GM23338 (cell line): Measurements from ENCODE around the gene KRTAP13-3. TPM values are rescaled to one million over a fixed set of nuclear protein-coding genes. Genes with fewer than 3 reads are reported as not detected.

ENCODE experiments used
- ATAC-seq: fragments of 200-7000 bp; cut with Tn5 transposase; 3 replicates; pipeline ENCODE4 v1.9.1; 2020
- DNase-seq: peaks from one replicate; pipeline ENCODE4 v3.0.0-alpha.2; 2015; ENCODE audit warnings: low spot score
- H2AFZ ChIP-seq: fragments of 200-600 bp; sonication (generic); 2 replicates; pipeline ENCODE4 v1.8.0; 2016; ENCODE audit warnings: antibody characterized with exemption, mild to moderate bottlenecking, moderate library complexity
- H3F3A ChIP-seq: fragments of 200-600 bp; sonication (generic); replicated peaks from 2 replicates; pipeline ENCODE4 v1.8.0; 2017; ENCODE audit warnings: antibody characterized with exemption, mixed run types, low read depth
- H3K27ac ChIP-seq: fragments of 200-600 bp; sonication (generic); 2 replicates; pipeline ENCODE4 v1.6.1; 2016; ENCODE audit warnings: low read depth
- H3K27me3 ChIP-seq: fragments of 200-600 bp; sonication (generic); 2 replicates; pipeline ENCODE4 v1.8.0; 2016; ENCODE audit warnings: mild to moderate bottlenecking, mixed run types, moderate library complexity; ENCODE audit not compliant: insufficient read depth
- H3K36me3 ChIP-seq: fragments of 200-600 bp; sonication (generic); 2 replicates; pipeline ENCODE4 v1.8.0; 2016; ENCODE audit warnings: mild to moderate bottlenecking; ENCODE audit not compliant: insufficient read depth
- H3K4me1 ChIP-seq: fragments of 200-600 bp; sonication (generic); 2 replicates; pipeline ENCODE4 v1.8.0; 2016; ENCODE audit warnings: mild to moderate bottlenecking, moderate library complexity; ENCODE audit not compliant: insufficient read depth
- H3K4me2 ChIP-seq: fragments of 200-600 bp; sonication (generic); 2 replicates; pipeline ENCODE4 v1.7.1; 2017; ENCODE audit warnings: mixed run types
- H3K4me3 ChIP-seq: fragments of 200-600 bp; sonication (generic); 2 replicates; pipeline ENCODE4 v1.6.1; 2016; ENCODE audit warnings: mixed run types
- H3K79me2 ChIP-seq: fragments of 200-600 bp; sonication (generic); replicated peaks from 2 replicates; pipeline ENCODE4 v1.8.0; 2017; ENCODE audit warnings: mild to moderate bottlenecking; ENCODE audit not compliant: insufficient read depth
- H3K9me2 ChIP-seq: fragments of 200-600 bp; sonication (generic); 2 replicates; pipeline ENCODE4 v1.8.0; 2017; ENCODE audit not compliant: insufficient read depth
- H4K20me1 ChIP-seq: fragments of 200-600 bp; sonication (generic); replicated peaks from 2 replicates; pipeline ENCODE4 v1.8.0; 2017; ENCODE audit warnings: mild to moderate bottlenecking; ENCODE audit not compliant: insufficient read depth
- H3K27ac Mint-ChIP-seq: 2 replicates; pipeline ENCODE4 v1.8.0; 2020; ENCODE audit warnings: inconsistent platforms, mild to moderate bottlenecking, moderate library complexity, mixed read lengths
- H3K27me3 Mint-ChIP-seq: 3 replicates; pipeline ENCODE4 v1.8.0; 2022; ENCODE audit warnings: low read depth, mild to moderate bottlenecking, moderate library complexity, mixed read lengths, inconsistent platforms; ENCODE audit not compliant: insufficient read depth, poor library complexity
- H3K36me3 Mint-ChIP-seq: 3 replicates; pipeline ENCODE4 v1.8.0; 2021; ENCODE audit warnings: low read depth, mild to moderate bottlenecking, inconsistent platforms, moderate library complexity, mixed read lengths
- H3K4me1 Mint-ChIP-seq: 3 replicates; pipeline ENCODE4 v1.8.0; 2020; ENCODE audit warnings: mild to moderate bottlenecking, inconsistent platforms, mixed read lengths
- H3K4me3 Mint-ChIP-seq: 3 replicates; pipeline ENCODE4 v1.8.0; 2021; ENCODE audit warnings: moderate library complexity, mild to moderate bottlenecking, inconsistent platforms, mixed read lengths
- H3K9me3 Mint-ChIP-seq: 3 replicates; pipeline ENCODE4 v1.8.0; 2020; ENCODE audit warnings: moderate library complexity, mild to moderate bottlenecking, inconsistent platforms, mixed read lengths
- CREB1 ChIP-seq: fragments of 250-450 bp; sonication (Bioruptor Pico); IDR thresholded peaks from 2 replicates; pipeline ENCODE4 v1.5.0; 2020; ENCODE audit warnings: low read depth, mild to moderate bottlenecking, moderate library complexity
- EZH2phosphoT487 ChIP-seq: fragments of 200-600 bp; sonication (generic); IDR thresholded peaks from one replicate; pipeline ENCODE4 v1.8.1; 2018; ENCODE audit warnings: antibody characterized with exemption; ENCODE audit not compliant: unreplicated experiment
- JUNB ChIP-seq: IDR thresholded peaks from one replicate; pipeline ENCODE4 v1.6.1; 2016; ENCODE audit warnings: antibody characterized with exemption; ENCODE audit not compliant: unreplicated experiment
- ZNF114 ChIP-seq: fragments of 250-450 bp; sonication (Bioruptor Pico); IDR thresholded peaks from 2 replicates; pipeline ENCODE4 v1.5.0; 2020; ENCODE audit warnings: mild to moderate bottlenecking, moderate library complexity
- polyA plus RNA-seq: library from polyadenylated mRNA; unstranded; fragments of >200 nt; fragmentation: Nextera tagmentation; extraction: Ambion mirVana; gene quantifications from 2 replicates; pipeline ENCODE4 v1.2.1, GENCODE V29; 2016
- total RNA-seq: library from RNA; depleted of rRNA; stranded (reverse); fragments of >200 nt; shearing (Covaris generic); gene quantifications from 2 replicates; pipeline ENCODE4 v1.2.3, GENCODE V29; 2014
- TF ChIP-seq, protein P1 (sequence below), 2 experiments: fragments of 200-600 bp in 1 of 2; sonication (generic) in 1 of 2; conservative IDR thresholded peaks; 2 replicates each; pipeline versions ENCODE4 v1.5.1 to v1.6.1; 2016 to 2017; ENCODE audit warnings: antibody characterized with exemption in 2 of 2, low read depth in 2 of 2, mild to moderate bottlenecking in 2 of 2, moderate library complexity in 1 of 2
- TF ChIP-seq, protein P2 (sequence below): IDR thresholded peaks from one replicate; pipeline ENCODE4 v1.6.1; 2018; ENCODE audit warnings: antibody characterized with exemption; ENCODE audit not compliant: unreplicated experiment
- TF ChIP-seq, protein P3 (sequence below): IDR thresholded peaks from 2 replicates; pipeline ENCODE4 v1.6.1; 2016; ENCODE audit warnings: antibody characterized with exemption

The KRTAP13-3 gene
- total and polyA plus RNA-seq, 2 experiments from 2014 or later: not detected

DNA sequence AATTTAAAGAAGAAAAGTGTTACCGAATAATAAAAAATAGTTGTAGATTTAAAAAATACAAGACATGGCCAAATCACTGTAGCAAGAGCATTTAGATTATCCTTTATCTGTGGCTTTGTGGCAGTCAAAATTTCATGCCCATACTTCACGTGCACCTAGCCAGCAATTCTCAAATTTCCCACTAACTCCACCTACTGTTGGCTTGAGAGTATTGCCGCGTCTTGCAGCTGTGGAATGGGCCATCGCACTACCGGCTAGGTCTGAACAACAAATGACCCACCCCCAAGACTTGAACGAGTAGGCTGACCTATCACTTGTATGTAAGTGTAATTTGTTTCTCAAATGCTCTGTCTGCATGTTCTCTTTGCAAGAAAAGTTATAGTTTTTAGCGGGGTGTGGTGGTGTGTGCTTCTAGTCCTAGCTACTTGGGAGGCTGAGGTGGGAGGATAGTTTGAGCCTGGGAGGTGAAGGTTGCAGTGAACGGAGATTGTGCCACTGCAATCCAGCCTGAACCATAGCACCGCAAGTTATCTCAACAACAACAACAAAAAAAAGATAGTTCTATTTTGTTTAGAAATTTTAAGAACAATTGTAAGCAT lies 8.4 kb upstream of the KRTAP13-3 start:
- H3K9me2 ChIP-seq: no peaks in the 10 kb centered on the region
- ATAC-seq (peak; percentile 91), DNase-seq (peak; percentile 86)
- no peaks in the 10 kb centered on the region for H3K27me3 ChIP-seq
- Mint-ChIP-seq H3K4me3 (no peak overlapping the region), H3K4me1 (peaks cover 9% of the 10 kb centered on the region), H3K36me3 (no peaks in the 10 kb centered on the region), H3K27ac (peak overlapping the region; percentile 30; the same call in 1 of the 2 replicates), H3K27me3 (no peaks in the 10 kb centered on the region), H3K9me3 (no peaks in the 10 kb centered on the region)
- H2AFZ ChIP-seq: no peak overlapping the region
- H3F3A ChIP-seq: no peaks in the 10 kb centered on the region
- H4K20me1 ChIP-seq: no peaks in the 10 kb centered on the region
- H3K36me3 ChIP-seq: no peaks in the 10 kb centered on the region
- no peak overlapping the region for H3K4me2 ChIP-seq
- no peaks in the 10 kb centered on the region for H3K4me1 ChIP-seq
- no peak overlapping the region for H3K4me3 ChIP-seq
- H3K27ac ChIP-seq: no peak overlapping the region
- H3K79me2 ChIP-seq: no peaks in the 10 kb centered on the region
- TF ChIP-seq ZNF114 (CRISPR knock-in tag): no peak
- TF ChIP-seq, protein P1, sequence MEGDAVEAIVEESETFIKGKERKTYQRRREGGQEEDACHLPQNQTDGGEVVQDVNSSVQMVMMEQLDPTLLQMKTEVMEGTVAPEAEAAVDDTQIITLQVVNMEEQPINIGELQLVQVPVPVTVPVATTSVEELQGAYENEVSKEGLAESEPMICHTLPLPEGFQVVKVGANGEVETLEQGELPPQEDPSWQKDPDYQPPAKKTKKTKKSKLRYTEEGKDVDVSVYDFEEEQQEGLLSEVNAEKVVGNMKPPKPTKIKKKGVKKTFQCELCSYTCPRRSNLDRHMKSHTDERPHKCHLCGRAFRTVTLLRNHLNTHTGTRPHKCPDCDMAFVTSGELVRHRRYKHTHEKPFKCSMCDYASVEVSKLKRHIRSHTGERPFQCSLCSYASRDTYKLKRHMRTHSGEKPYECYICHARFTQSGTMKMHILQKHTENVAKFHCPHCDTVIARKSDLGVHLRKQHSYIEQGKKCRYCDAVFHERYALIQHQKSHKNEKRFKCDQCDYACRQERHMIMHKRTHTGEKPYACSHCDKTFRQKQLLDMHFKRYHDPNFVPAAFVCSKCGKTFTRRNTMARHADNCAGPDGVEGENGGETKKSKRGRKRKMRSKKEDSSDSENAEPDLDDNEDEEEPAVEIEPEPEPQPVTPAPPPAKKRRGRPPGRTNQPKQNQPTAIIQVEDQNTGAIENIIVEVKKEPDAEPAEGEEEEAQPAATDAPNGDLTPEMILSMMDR (conservative IDR thresholded peaks at IDR 0.05; ENCODE audit: low read depth in 2 of 2): peak; percentile 65 to 73

DNA sequence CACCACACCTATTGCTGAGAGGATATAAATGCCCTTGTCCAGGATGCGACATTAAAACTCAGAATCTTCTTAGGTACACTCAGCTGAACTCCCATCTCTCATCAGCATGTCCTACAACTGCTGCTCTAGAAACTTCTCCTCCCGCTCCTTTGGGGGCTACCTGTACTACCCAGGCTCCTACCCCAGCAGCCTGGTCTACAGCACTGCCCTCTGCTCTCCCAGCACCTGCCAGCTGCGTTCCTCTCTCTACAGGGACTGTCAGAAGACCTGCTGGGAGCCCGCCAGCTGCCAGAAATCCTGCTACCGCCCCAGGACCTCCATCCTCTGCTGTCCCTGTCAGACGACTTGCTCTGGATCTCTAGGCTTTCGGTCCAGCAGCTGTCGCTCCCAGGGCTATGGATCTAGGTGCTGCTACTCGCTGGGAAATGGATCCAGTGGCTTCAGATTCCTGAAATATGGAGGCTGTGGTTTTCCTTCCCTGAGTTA lies 4.5 kb upstream of the KRTAP13-3 start, which contains the start of gene KRTAP13-4:
KRTAP13-4 (plus strand) TSS at position 51 of the 486 bp plus-strand sequence; CDS start at position 107, 56 bp downstream.
- Mint-ChIP-seq H3K4me3 (no peak within 1 kb of the TSS), H3K27ac (no peak within 1 kb of the TSS)
- no peak for ATAC-seq

More for the DNA sequence above, 4.5 kb upstream of the KRTAP13-3 start, which contains the start of gene KRTAP13-4:
- Histone ChIP-seq H3K27me3 (no peaks in the 10 kb centered on the region), H3K4me2 (no peak within 1 kb of the TSS), H3K36me3 (no peaks in the 10 kb centered on the region), H3K4me3 (no peak within 1 kb of the TSS), H3K4me1 (peaks cover 4% of the 10 kb centered on the region; the same call in 1 of the 2 replicates), H3F3A (no peaks in the 10 kb centered on the region), H4K20me1 (no peaks in the 10 kb centered on the region), H2AFZ (no peak within 1 kb of the TSS), H3K9me2 (0 out of 2 replicates have a peak, but pooled peaks cover 4% of the 10 kb centered on the region), H3K27ac (no peak within 1 kb of the TSS), H3K79me2 (no peaks in the 10 kb centered on the region)
- no peak for DNase-seq
- TF ChIP-seq, protein P2, sequence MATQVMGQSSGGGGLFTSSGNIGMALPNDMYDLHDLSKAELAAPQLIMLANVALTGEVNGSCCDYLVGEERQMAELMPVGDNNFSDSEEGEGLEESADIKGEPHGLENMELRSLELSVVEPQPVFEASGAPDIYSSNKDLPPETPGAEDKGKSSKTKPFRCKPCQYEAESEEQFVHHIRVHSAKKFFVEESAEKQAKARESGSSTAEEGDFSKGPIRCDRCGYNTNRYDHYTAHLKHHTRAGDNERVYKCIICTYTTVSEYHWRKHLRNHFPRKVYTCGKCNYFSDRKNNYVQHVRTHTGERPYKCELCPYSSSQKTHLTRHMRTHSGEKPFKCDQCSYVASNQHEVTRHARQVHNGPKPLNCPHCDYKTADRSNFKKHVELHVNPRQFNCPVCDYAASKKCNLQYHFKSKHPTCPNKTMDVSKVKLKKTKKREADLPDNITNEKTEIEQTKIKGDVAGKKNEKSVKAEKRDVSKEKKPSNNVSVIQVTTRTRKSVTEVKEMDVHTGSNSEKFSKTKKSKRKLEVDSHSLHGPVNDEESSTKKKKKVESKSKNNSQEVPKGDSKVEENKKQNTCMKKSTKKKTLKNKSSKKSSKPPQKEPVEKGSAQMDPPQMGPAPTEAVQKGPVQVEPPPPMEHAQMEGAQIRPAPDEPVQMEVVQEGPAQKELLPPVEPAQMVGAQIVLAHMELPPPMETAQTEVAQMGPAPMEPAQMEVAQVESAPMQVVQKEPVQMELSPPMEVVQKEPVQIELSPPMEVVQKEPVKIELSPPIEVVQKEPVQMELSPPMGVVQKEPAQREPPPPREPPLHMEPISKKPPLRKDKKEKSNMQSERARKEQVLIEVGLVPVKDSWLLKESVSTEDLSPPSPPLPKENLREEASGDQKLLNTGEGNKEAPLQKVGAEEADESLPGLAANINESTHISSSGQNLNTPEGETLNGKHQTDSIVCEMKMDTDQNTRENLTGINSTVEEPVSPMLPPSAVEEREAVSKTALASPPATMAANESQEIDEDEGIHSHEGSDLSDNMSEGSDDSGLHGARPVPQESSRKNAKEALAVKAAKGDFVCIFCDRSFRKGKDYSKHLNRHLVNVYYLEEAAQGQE: no peak
- TF ChIP-seq, protein P3, sequence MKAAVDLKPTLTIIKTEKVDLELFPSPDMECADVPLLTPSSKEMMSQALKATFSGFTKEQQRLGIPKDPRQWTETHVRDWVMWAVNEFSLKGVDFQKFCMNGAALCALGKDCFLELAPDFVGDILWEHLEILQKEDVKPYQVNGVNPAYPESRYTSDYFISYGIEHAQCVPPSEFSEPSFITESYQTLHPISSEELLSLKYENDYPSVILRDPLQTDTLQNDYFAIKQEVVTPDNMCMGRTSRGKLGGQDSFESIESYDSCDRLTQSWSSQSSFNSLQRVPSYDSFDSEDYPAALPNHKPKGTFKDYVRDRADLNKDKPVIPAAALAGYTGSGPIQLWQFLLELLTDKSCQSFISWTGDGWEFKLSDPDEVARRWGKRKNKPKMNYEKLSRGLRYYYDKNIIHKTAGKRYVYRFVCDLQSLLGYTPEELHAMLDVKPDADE: no peak
- TF ChIP-seq JUNB (no peak), EZH2phosphoT487 (no peak), CREB1 (CRISPR knock-in tag) (no peak)
- Mint-ChIP-seq H3K4me1 (peaks cover 32% of the 10 kb centered on the region), H3K27me3 (peaks cover 4% of the 10 kb centered on the region), H3K9me3 (peaks cover 2% of the 10 kb centered on the region; the same call in 1 of the 3 replicates), H3K36me3 (no peaks in the 10 kb centered on the region; the same call in 2 of the 3 replicates)
